ENCODE results near the gene HOXB8.

The HOXB8 gene

DNA sequence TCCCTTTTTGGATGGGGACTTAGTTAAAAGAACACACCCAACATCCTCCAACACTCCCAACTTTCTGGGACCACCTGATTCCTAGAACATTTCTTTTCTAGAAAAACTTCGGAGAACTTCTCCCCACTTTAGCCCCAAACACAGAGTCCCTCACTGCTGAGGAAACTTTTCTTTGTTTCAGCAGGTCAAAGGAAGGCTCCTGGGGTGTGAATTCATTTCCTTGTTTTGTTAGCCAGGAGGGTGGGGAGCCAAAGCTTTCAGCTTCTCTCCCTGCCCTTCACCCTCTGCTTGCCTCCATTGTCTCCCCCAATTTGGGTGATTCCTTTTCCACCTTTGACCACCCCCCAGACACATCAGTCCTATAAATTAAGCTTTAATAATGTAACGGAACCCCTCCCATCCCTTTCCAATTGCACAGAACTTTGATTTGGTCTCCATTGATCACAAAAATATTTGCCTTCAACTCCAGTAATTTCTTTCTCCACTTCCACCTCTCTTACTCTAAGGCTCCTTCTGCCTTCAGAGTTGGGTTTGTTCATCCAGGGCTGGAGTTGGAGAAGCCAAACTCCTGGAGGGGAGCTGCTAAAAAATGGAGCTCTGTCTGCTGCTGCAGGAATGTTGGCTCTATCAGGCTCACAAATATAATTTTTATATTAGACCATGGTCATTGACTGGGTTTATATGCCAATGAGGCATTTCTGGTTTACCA is 47.3 kb downstream of the HOXB8 start:
- no peak for DNase-seq (ENCODE audit: low read depth, low spot score)

DNA sequence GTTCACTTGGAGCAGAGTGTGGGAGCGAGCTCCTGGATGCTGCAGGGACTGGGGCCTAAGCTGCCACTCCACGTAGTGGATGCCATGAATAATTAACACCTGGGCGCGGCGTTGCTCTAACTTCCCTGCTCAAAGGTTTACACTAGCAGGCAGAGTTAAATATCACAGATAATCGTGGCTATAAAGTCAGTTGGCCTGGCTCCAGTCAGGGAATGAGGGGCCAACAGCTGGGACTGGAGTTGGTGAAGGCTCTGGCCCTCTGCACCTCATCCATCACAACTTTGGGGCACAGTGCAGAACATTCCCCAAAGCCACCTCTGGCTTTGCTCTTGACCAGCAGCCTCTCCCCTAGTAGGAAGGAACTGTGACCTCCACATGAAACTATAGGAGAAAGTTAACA is 47.9 kb downstream of the HOXB8 start:
- no peak for DNase-seq (ENCODE audit: low read depth, low spot score)

DNA sequence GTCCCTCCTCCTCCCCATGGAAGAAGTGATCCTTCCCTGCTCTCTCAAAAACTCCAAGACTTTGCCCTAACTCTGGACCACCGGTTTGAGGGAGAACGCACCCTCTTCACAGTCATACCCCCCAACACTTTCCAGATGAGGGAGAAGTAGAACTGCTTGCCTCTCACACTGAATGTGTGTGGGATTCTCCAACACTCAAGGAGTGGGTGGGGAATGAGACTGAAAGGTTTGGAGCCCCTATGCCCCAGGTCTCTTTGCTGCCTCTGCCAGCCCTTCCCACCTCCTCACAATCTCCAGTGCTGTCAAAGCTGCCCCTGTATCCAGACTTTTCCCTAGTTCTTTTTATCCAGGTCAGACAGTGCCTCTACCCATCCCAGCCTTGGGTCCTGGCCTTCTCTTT is 48.4 kb downstream of the HOXB8 start:
- DNase-seq (ENCODE audit: low read depth, low spot score): no peak

DNA sequence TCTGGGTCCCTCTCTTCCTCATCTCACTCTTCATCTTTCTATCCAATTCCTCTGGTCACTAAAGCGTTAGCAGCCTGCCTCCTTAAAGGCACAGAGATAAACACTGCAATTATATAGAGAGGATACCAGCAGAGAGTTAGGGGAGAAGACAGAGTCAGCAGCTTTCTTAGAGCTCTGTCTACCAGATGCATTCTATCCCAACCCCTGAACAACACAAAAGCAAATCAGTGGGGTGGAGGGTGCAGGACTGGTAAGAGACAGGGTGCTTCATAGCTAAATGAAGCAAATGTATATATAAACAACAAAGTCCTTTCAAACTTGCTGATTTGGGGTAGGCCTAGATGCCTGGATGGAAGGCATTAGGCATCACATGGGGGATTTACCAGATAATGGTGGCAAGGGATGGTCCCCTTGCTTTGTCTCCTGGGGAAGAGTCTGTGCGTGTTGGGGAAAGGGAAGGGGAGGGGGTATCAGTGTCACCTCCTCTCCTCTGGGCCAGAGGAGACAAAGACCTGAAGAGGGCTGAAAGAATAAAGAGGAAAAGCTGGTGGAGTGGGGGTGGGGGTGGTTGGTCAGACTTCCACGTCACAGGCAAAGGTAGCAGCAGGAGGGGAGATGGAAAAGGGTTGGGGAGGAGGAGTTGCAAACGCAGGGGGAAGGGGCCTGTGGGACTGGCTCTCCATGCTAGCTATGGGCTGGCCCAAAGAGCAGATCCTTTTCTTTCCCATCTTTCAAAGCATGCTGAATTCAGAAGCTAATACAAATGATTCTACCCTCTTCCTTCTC is 49.0 kb downstream of the HOXB8 start:
- DNase-seq (ENCODE audit: low read depth, low spot score): no peak

DNA sequence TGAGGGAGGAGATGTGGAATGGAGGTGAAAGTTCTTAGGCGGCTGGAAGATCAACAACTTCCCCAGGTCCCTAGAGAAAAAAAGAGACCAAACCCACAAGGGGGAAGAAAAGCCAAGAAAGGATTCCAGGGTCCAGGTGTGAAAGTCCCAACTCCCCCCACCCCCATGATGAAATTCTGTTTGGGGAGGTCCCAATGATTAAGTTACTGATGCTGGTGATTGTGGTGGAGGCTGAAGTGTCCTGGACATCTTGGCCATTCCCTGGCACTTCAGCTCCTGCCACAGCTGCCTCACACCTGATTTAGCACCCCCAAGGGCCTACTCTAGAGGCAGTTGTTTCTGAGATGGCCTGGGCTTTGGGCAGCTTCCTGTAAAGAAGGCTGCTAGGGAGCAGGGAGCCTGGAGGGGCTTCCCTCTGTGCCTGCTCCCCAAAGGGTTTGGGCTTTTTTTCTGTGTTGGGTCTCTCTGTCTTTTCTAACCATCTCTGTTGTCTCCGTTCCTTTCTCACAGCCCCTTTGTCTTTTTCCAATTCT is 50.0 kb downstream of the HOXB8 start:
- no peak for DNase-seq (ENCODE audit: low read depth, low spot score)

DNA sequence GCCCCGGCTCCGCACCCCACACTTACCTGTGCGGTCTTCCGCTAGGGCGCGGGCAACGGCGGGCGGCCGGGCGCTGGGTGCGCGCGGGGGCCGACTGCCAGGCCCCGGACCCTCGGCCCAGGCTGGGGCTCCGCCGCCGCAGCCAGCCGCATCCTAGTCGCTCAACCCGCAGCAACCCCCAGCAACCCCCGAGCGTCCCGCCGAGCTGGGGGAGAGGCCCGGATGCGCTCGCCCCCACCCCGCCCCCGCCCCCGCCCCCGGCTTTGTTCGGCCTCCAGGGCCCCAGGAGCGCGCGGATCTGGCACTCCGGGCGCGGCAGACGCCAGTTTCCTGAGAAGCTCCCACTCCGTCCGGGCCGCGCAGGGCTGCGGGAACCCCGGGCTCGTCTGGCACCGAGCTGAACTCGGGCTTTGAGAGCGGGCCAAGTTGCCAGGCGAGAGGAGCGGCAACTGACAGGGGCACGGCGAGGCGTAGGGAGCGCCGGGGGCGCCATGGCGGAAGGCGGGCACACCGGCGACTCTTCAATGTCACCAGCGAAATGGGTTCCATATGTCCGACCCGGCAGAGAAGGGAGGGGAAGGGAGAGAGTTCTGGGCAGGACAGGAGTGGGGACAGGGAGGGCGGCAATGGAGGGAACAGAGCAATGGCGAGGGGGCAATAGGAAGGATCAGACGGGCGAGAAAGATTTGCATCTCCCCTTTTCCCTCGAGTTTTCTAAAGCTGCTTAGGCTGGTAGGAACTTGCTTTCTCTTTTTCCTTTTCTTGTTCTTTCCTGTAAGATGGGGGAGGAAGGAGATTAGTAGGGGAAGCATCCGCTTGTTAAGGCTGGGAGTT is 50.7 kb downstream of the HOXB8 start:
- no peak for DNase-seq (ENCODE audit: low read depth, low spot score)

DNA sequence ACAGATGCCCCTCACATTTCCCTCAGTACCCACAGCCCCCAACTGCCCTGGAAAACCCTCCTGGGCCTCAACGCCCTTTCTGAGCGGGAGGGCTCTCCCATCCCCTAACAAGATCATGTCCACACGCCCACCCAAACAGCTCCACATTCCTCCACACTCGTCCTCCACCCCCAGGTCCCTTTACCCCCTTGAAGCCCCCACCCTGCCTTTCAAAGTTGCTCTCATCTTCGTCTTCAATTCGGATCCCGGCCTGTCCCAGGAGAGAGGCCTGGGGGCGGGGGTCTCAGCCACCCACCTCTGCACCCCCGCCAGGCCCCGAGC is 51.3 kb downstream of the HOXB8 start:
- no peak for DNase-seq (ENCODE audit: low read depth, low spot score)

DNA sequence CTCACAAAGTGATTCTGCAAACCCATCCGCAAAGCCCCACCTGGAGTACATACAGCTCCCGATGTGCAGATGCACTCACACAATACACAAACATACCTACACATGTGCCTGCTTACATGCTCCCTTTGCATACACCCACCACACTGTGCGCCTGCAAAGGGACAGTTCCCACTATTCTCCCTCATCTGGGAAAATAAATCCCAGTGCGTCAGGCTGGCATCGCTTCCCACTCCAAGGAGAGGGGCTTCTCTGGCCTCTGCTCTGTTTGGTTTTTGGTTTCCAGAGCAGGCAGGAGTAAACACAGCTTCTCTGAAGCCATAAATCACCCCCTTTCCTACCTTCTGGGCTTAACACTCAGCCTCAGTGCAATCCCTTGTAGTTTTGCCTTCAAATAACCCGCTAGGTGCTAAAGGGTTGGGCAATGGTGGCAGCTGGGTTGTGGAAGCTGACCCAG is 51.7 kb downstream of the HOXB8 start:
- no peak for DNase-seq (ENCODE audit: low read depth, low spot score)

DNA sequence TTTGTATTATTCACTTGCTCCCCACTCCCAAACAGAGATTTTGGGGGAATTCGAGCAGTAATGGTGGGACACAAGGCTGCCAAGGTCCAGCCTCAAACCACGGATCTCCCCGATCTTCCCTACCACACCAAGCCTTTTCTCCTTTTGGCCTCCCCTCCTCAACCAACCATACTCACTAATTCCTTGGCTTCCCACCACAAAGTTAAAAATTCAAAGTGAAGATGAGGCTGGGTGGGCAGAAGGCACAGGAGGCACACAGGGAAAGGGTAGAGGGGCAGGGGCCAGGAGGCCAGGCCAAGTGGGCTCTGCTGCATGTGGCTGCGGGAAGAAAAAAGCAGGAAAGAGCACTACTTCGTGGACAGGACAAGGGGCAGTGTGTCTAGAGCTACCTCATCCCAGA is 52.2 kb downstream of the HOXB8 start:
- DNase-seq (ENCODE audit: low read depth, low spot score): no peak

All from iPS DF 19.7 (cell line).